ENCODE data around the gene BSN. TPM values are rescaled to one million over a fixed set of nuclear protein-coding genes. Genes with fewer than 3 reads are reported as not detected.

BSN gene
- polyA plus RNA-seq, 2 of the 4 experiments (the other 2 are of a cell fraction): 0.04 to 0.08 TPM

DNA sequence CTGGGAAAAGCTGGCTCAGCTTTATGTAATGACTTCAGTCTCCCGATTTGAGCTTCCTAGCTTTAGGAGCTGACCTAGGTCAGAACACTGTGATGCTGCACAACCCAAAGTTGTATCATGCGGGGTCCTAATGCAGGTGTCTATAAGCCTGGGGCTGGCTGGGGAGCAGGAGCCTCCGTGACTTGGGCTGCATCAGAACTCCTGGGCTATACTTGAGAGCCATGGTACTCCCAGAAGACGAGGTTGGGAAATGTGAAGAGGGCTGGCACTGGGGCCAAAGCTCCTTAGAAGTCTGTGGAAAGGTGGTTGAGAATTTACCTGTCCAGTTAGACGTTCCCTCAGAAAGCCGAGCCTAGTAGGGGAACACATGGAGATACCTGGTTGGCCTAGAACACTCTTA, 57.0 kb downstream of the BSN start:
- H3K4me3 ChIP-seq: no peak overlapping the region
- 63% methylated on average over 4 of the region's 6 CpGs for WGBS (ENCODE audit: missing lambda C conversion rate)
- H3K27ac ChIP-seq: no peak overlapping the region
- H3K4me2 ChIP-seq: no peak overlapping the region
- TF ChIP-seq ZSCAN20 (CRISPR knock-in tag; IDR thresholded peaks at IDR 0.05): no peak
- no peak for TF ChIP-seq FOSB (CRISPR knock-in tag; IDR thresholded peaks at IDR 0.05)
- no peak for TF ChIP-seq RFX5 (IDR thresholded peaks at IDR 0.05)
- TF ChIP-seq HDAC2 (IDR thresholded peaks at IDR 0.05): no peak
- TF ChIP-seq POLR2A (IDR thresholded peaks at IDR 0.05; ENCODE audit: low read length): no peak
- TF ChIP-seq, protein P1, sequence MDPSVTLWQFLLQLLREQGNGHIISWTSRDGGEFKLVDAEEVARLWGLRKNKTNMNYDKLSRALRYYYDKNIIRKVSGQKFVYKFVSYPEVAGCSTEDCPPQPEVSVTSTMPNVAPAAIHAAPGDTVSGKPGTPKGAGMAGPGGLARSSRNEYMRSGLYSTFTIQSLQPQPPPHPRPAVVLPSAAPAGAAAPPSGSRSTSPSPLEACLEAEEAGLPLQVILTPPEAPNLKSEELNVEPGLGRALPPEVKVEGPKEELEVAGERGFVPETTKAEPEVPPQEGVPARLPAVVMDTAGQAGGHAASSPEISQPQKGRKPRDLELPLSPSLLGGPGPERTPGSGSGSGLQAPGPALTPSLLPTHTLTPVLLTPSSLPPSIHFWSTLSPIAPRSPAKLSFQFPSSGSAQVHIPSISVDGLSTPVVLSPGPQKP (IDR thresholded peaks at IDR 0.05; ENCODE audit: low read depth, low read length): no peak
- TF ChIP-seq KDM1A (IDR thresholded peaks at IDR 0.05; ENCODE audit: low read depth): no peak
- TF ChIP-seq RAD21 (conservative IDR thresholded peaks at IDR 0.05 in 1 of 2, IDR thresholded peaks at IDR 0.05 in 1 of 2): no peak
- no peak for TF ChIP-seq TP53 (CRISPR knock-in tag; IDR thresholded peaks at IDR 0.05)
- TF ChIP-seq, protein P2, sequence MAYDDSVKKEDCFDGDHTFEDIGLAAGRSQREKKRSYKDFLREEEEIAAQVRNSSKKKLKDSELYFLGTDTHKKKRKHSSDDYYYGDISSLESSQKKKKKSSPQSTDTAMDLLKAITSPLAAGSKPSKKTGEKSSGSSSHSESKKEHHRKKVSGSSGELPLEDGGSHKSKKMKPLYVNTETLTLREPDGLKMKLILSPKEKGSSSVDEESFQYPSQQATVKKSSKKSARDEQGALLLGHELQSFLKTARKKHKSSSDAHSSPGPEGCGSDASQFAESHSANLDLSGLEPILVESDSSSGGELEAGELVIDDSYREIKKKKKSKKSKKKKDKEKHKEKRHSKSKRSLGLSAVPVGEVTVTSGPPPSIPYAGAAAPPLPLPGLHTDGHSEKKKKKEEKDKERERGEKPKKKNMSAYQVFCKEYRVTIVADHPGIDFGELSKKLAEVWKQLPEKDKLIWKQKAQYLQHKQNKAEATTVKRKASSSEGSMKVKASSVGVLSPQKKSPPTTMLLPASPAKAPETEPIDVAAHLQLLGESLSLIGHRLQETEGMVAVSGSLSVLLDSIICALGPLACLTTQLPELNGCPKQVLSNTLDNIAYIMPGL (CRISPR knock-in tag; IDR thresholded peaks at IDR 0.05; ENCODE audit: borderline replicate concordance): no peak
- TF ChIP-seq SREBF2 (IDR thresholded peaks at IDR 0.05): no peak
- no peak for TF ChIP-seq EP300 (IDR thresholded peaks at IDR 0.05)
- TF ChIP-seq NPAS2 (CRISPR knock-in tag; IDR thresholded peaks at IDR 0.05; ENCODE audit: borderline replicate concordance): no peak
- no peak for TF ChIP-seq CHD4 (IDR thresholded peaks at IDR 0.05; ENCODE audit: borderline replicate concordance)
- TF ChIP-seq FOXS1 (CRISPR knock-in tag; IDR thresholded peaks at IDR 0.05): no peak
- no peak for DNase-seq (ENCODE audit: low read depth in 1 of 2, low spot score in 1 of 2)
- no peak for FAIRE-seq
- no peaks in the 10 kb centered on the region; the same call in 2 of the 3 replicates for H3K9me3 ChIP-seq
- H3K4me1 ChIP-seq: no peaks in the 10 kb centered on the region
- ChIA-PET POLR2A (no interaction called here), CTCF (interaction anchor here (0.6 to 0.9 kb wide), 3 partner anchors 72 to 314 kb away, joined by 3 read pairs; no protein-coding TSS in a partner anchor)
- ATAC-seq: no peak

- no peaks in the 10 kb centered on the region; the same call in 2 of the 3 replicates for H3K9me3 ChIP-seq
- H3K4me3 ChIP-seq: no peak overlapping the region
- CTCF ChIA-PET: interaction anchor here (0.6 to 0.7 kb wide), 2 partner anchors 242 to 314 kb away, joined by 3 read pairs; no protein-coding TSS in a partner anchor
- H3K4me1 ChIP-seq: no peaks in the 10 kb centered on the region
- no peak for DNase-seq (ENCODE audit: low read depth in 1 of 2, low spot score in 1 of 2)
- no peak overlapping the region for H3K4me2 ChIP-seq
- no peak for FAIRE-seq
- no peak overlapping the region for H3K27ac ChIP-seq
- TF ChIP-seq USF2 (IDR thresholded peaks at IDR 0.05) (no peak), CHD2 (IDR thresholded peaks at IDR 0.05; ENCODE audit: low read length, partially characterized antibody) (no peak), FOXS1 (CRISPR knock-in tag; IDR thresholded peaks at IDR 0.05) (no peak), ZSCAN20 (CRISPR knock-in tag; IDR thresholded peaks at IDR 0.05) (no peak), TP53 (CRISPR knock-in tag; IDR thresholded peaks at IDR 0.05) (no peak), ESRRA (IDR thresholded peaks at IDR 0.05; ENCODE audit: borderline replicate concordance, low read length) (no peak), RFX5 (IDR thresholded peaks at IDR 0.05) (no peak), RARB (CRISPR knock-in tag; IDR thresholded peaks at IDR 0.05) (no peak), MYC (IDR thresholded peaks at IDR 0.05; ENCODE audit: borderline replicate concordance, low read length) (no peak)
- POLR2A ChIA-PET: no interaction called here
- ATAC-seq: no peak
These were observed 57.4 kb downstream of the BSN start for GRCh38 chr3:49611719-49612118.

- Histone ChIP-seq H3K4me3 (no peak overlapping the region), H3K27ac (no peak overlapping the region), H3K9me3 (no peaks in the 10 kb centered on the region; the same call in 2 of the 3 replicates), H3K4me1 (no peaks in the 10 kb centered on the region), H3K4me2 (no peak overlapping the region)
- ATAC-seq: no peak
- 36% methylated on average over 1 of the region's 1 CpG for WGBS (ENCODE audit: missing lambda C conversion rate)
- FAIRE-seq: no peak
- ChIA-PET POLR2A (no interaction called here), CTCF (interaction anchor here (0.6 to 1.7 kb wide), 2 partner anchors 75 to 100 kb away, joined by 4 to 6 read pairs; no protein-coding TSS in a partner anchor)
- no peak for DNase-seq (ENCODE audit: low read depth in 1 of 2, low spot score in 1 of 2)
- TF ChIP-seq ESRRA (IDR thresholded peaks at IDR 0.05; ENCODE audit: borderline replicate concordance, low read length) (no peak), KDM5A (IDR thresholded peaks at IDR 0.05) (no peak), ZFP36 (IDR thresholded peaks at IDR 0.05; ENCODE audit: borderline replicate concordance, partially characterized antibody) (no peak), CHD4 (IDR thresholded peaks at IDR 0.05; ENCODE audit: borderline replicate concordance) (no peak)
These were observed 60.7 kb downstream of the BSN start for GRCh38 chr3:49614936-49615335.
